GM19193 (cell line): ENCODE results near the gene BTBD6.

ENCODE experiments used
- POLR2A ChIP-seq: IDR thresholded peaks from 4 replicates; pipeline ENCODE4 v1.6.1; 2011; ENCODE audit not compliant: insufficient read depth, insufficient read length; ENCODE audit errors: extremely low read depth

Gene BTBD6

GRCh38 chr14:105244334-105244733, 4.0 kb upstream of the BTBD6 start:
- no peak for TF ChIP-seq POLR2A

GRCh38 chr14:105247026-105247425, 1.3 kb upstream of the BTBD6 start:
- no peak for TF ChIP-seq POLR2A

- TF ChIP-seq POLR2A, result no peak
These were observed 492 bp upstream of the BTBD6 start for GRCh38 chr14:105247715-105248367.

- TF ChIP-seq POLR2A, result no peak
These were observed 1.1 kb downstream of the BTBD6 start for GRCh38 chr14:105249182-105250007.

- no peak for TF ChIP-seq POLR2A
These were observed 1.7 kb downstream of the BTBD6 start for GRCh38 chr14:105250008-105250366.

- no peak for TF ChIP-seq POLR2A
These were observed 2.7 kb downstream of the BTBD6 start for GRCh38 chr14:105250986-105251385.

- TF ChIP-seq POLR2A, result no peak
These were observed 3.6 kb downstream of the BTBD6 start for GRCh38 chr14:105251920-105252319.

GRCh38 chr14:105252552-105253328, 4.4 kb downstream of the BTBD6 start:
- no peak for TF ChIP-seq POLR2A

GRCh38 chr14:105253329-105253682, 5.0 kb downstream of the BTBD6 start:
- no peak for TF ChIP-seq POLR2A

GRCh38 chr14:105255021-105255507, 6.7 kb downstream of the BTBD6 start:
- TF ChIP-seq POLR2A, result no peak

GRCh38 chr14:105256292-105256960, 8.1 kb downstream of the BTBD6 start:
- no peak for TF ChIP-seq POLR2A

GRCh38 chr14:105257464-105257863, 9.1 kb downstream of the BTBD6 start:
- TF ChIP-seq POLR2A, result no peak

- TF ChIP-seq POLR2A, result no peak
These were observed 10.5 kb downstream of the BTBD6 start for GRCh38 chr14:105258846-105259245.

- TF ChIP-seq POLR2A, result no peak
These were observed 12.6 kb downstream of the BTBD6 start for GRCh38 chr14:105260959-105261358.

- no peak for TF ChIP-seq POLR2A
These were observed 13.4 kb downstream of the BTBD6 start for GRCh38 chr14:105261781-105262180.
